Hematopoietic multipotent progenitor cell treated with erythropoietin and hydrocortisone succinate and interleukin-3 and kit ligand, for 4 days (in vitro differentiated cells): ENCODE measurements around the gene IRF8.
"Not testable (repeated sequence)": the region's sequence is repeated elsewhere in the genome, so short reads cannot be mapped to it uniquely, and the experiment has no call there.

ENCODE experiments used
- DNase-seq: peaks from one replicate; pipeline ENCODE4 v3.0.0-alpha.2; 2015

Gene IRF8

GRCh38 chr16:85899444-85899843 is 482 bp downstream of the IRF8 start:
- no peak for DNase-seq

- no peak for DNase-seq
These were observed 1.2 kb downstream of the IRF8 start for GRCh38 chr16:85900027-85900792.

- no peak for DNase-seq
These were observed 2.1 kb downstream of the IRF8 start for GRCh38 chr16:85901110-85901509.

GRCh38 chr16:85901773-85902365 is 2.9 kb downstream of the IRF8 start:
- no peak for DNase-seq

GRCh38 chr16:85902366-85903155 is 3.6 kb downstream of the IRF8 start:
- DNase-seq = no peak

- DNase-seq = no peak
These were observed 4.6 kb downstream of the IRF8 start for GRCh38 chr16:85903559-85903958.

- no peak for DNase-seq
These were observed 6.4 kb downstream of the IRF8 start for GRCh38 chr16:85905110-85906095.

GRCh38 chr16:85906349-85906748 is 7.4 kb downstream of the IRF8 start:
- no peak for DNase-seq

GRCh38 chr16:85907231-85907630 is 8.3 kb downstream of the IRF8 start:
- DNase-seq = not testable (repeated sequence)

GRCh38 chr16:85908444-85908843 is 9.5 kb downstream of the IRF8 start:
- peak; percentile 30 for DNase-seq

- no peak for DNase-seq
These were observed 10.1 kb downstream of the IRF8 start for GRCh38 chr16:85908889-85909589.

GRCh38 chr16:85909932-85910853 is 11.2 kb downstream of the IRF8 start:
- no peak for DNase-seq

- DNase-seq = no peak
These were observed 11.9 kb downstream of the IRF8 start for GRCh38 chr16:85910854-85911247.

- no peak for DNase-seq
These were observed 12.4 kb downstream of the IRF8 start for GRCh38 chr16:85911251-85911930.

- DNase-seq = peak; percentile 35
These were observed 13.4 kb downstream of the IRF8 start for GRCh38 chr16:85912211-85912974.

- no peak for DNase-seq
These were observed 14.2 kb downstream of the IRF8 start for GRCh38 chr16:85913141-85913601.

GRCh38 chr16:85913688-85914422 is 14.9 kb downstream of the IRF8 start:
- DNase-seq = peak; percentile 28

GRCh38 chr16:85914423-85914794 is 15.4 kb downstream of the IRF8 start:
- DNase-seq = no peak
